ENCODE results near the gene LRPPRC.

The LRPPRC gene

GRCh38 chr2:43906448-43907109, 89.2 kb downstream of the LRPPRC start:
- no peak overlapping the region for H3K27ac ChIP-seq
- TF ChIP-seq, protein P1, sequence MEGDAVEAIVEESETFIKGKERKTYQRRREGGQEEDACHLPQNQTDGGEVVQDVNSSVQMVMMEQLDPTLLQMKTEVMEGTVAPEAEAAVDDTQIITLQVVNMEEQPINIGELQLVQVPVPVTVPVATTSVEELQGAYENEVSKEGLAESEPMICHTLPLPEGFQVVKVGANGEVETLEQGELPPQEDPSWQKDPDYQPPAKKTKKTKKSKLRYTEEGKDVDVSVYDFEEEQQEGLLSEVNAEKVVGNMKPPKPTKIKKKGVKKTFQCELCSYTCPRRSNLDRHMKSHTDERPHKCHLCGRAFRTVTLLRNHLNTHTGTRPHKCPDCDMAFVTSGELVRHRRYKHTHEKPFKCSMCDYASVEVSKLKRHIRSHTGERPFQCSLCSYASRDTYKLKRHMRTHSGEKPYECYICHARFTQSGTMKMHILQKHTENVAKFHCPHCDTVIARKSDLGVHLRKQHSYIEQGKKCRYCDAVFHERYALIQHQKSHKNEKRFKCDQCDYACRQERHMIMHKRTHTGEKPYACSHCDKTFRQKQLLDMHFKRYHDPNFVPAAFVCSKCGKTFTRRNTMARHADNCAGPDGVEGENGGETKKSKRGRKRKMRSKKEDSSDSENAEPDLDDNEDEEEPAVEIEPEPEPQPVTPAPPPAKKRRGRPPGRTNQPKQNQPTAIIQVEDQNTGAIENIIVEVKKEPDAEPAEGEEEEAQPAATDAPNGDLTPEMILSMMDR (conservative IDR thresholded peaks at IDR 0.05): no peak

DNA sequence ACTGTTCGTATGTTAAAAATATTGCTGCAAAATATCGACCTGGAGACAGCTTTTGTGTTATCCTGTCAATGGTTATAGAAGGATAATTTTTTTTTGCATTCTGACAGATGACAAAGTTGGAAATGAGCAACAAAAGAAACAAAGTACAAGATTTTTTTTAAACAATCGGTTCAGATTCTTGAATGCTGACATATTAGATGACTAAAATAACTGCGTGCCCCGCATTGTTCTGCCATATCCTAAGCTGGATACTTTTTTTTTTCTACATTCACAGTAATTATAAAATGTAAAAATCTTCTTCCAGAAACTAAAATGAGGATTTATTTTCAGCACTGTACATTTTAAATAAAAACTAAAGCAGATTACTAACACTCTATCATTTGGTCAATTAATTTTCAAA, 89.9 kb downstream of the LRPPRC start:
- H3K27ac ChIP-seq: no peak overlapping the region
- TF ChIP-seq, protein P1 (conservative IDR thresholded peaks at IDR 0.05): no peak
- TF ChIP-seq ZFX (IDR thresholded peaks at IDR 0.05): no peak

- TF ChIP-seq ZFX (IDR thresholded peaks at IDR 0.05): no peak
- TF ChIP-seq, protein P1 (conservative IDR thresholded peaks at IDR 0.05): no peak
- no peak overlapping the region for H3K27ac ChIP-seq
These were observed 90.4 kb downstream of the LRPPRC start for GRCh38 chr2:43905371-43905803.

GRCh38 chr2:43899589-43899988, 96.2 kb downstream of the LRPPRC start:
- H3K27ac ChIP-seq: no peak overlapping the region
- TF ChIP-seq, protein P1 (conservative IDR thresholded peaks at IDR 0.05): no peak
- TF ChIP-seq ZFX (IDR thresholded peaks at IDR 0.05): no peak

- H3K27ac ChIP-seq: no peak overlapping the region
- TF ChIP-seq, protein P1 (conservative IDR thresholded peaks at IDR 0.05): no peak
- no peak for TF ChIP-seq ZFX (IDR thresholded peaks at IDR 0.05)
These were observed 96.9 kb downstream of the LRPPRC start for GRCh38 chr2:43898838-43899346.

GRCh38 chr2:43898134-43898837, 97.5 kb downstream of the LRPPRC start:
- no peak for TF ChIP-seq ZFX (IDR thresholded peaks at IDR 0.05)
- TF ChIP-seq, protein P1 (conservative IDR thresholded peaks at IDR 0.05): peak; percentile 54
- no peak overlapping the region for H3K27ac ChIP-seq

DNA sequence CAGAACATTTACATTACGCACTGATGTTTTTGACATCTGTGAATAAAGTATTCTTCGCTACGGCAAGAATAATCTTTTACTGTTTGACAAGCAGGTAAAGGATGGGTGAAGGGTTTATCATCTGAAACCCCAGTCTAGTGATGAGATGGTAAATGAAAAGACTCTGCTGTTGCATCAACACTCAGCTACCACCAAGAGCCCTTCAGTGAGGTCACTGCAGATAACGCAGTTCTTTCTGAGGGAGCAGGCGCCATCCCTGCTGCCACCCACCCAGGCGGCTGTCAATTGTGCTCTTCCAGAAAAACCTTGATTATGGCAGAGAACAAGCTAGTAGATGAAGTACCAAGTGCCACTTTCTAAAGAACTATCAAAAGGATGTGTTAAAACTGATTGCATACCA, 98.3 kb downstream of the LRPPRC start:
- no peak overlapping the region for H3K27ac ChIP-seq
- TF ChIP-seq ZFX (IDR thresholded peaks at IDR 0.05): no peak
- TF ChIP-seq, protein P1 (conservative IDR thresholded peaks at IDR 0.05): no peak
